ENCODE results near the gene CNIH2. TPM values are rescaled to one million over a fixed set of nuclear protein-coding genes. Genes with fewer than 3 reads are reported as not detected.

CNIH2 gene
- total RNA-seq, 4 donors from 2014 or later = not detected

GRCh38 chr11:66311965-66312548 is 34.1 kb downstream of the CNIH2 start:
- DNase-seq (ENCODE audit: low spot score) (peak; percentile 78), ATAC-seq (ENCODE audit: low FRiP score) (peak; percentile 76)
- TF ChIP-seq, protein P1, sequence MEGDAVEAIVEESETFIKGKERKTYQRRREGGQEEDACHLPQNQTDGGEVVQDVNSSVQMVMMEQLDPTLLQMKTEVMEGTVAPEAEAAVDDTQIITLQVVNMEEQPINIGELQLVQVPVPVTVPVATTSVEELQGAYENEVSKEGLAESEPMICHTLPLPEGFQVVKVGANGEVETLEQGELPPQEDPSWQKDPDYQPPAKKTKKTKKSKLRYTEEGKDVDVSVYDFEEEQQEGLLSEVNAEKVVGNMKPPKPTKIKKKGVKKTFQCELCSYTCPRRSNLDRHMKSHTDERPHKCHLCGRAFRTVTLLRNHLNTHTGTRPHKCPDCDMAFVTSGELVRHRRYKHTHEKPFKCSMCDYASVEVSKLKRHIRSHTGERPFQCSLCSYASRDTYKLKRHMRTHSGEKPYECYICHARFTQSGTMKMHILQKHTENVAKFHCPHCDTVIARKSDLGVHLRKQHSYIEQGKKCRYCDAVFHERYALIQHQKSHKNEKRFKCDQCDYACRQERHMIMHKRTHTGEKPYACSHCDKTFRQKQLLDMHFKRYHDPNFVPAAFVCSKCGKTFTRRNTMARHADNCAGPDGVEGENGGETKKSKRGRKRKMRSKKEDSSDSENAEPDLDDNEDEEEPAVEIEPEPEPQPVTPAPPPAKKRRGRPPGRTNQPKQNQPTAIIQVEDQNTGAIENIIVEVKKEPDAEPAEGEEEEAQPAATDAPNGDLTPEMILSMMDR (IDR thresholded peaks at IDR 0.05) = peak in 2 of 3 donors; percentile 13 to 66

GRCh38 chr11:66312549-66313320 is 34.8 kb downstream of the CNIH2 start:
- TF ChIP-seq, protein P1 (IDR thresholded peaks at IDR 0.05) = no peak
- peak; percentile 95 for ATAC-seq (ENCODE audit: low FRiP score)
- peak; percentile 99 for DNase-seq (ENCODE audit: low spot score)

DNA sequence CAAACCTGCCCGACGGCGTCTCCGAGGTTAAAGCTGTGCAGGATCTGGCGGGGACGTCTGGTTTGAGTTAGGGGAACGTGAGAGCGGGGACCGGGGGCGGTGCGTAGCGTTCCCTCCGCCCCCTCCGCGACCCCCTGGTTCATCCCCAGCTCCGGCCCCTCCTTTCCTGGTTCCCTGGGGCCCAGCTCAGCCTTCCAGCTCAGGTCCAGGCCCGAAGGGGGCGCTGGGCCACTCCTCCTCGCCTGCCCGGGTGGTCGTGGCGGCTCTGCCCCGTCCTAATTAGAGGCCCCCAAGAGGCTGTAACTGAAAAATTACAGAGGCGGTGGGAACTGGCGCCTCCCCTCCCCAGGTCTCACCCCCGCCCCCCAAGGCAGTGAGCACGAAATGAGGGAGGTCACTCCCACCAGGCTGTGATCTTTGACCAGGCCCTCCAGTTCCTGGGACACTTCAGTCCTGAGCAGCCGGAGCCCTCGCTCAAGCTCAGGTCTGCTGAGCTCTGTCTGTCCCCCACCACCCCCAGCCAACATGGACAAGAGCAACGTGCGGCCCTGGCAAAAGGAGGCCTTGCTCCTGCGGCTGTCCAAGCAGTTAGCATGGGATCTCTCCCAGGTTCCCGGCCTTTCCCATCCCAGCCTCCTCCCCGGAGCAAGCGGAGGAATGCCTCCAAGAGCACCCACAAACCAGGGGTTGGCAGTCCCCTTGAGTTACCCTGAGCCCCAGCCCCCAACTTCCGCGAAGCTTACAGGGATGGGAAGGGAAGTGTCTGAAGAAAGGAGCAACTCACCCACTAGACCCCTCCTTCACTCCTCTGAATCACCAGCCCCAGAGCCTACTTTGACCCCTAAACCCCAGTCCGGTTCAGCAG is 35.6 kb downstream of the CNIH2 start:
- DNase-seq (ENCODE audit: low spot score) (no peak), ATAC-seq (ENCODE audit: low FRiP score) (no peak)
- TF ChIP-seq, protein P1 (IDR thresholded peaks at IDR 0.05) = no peak

DNA sequence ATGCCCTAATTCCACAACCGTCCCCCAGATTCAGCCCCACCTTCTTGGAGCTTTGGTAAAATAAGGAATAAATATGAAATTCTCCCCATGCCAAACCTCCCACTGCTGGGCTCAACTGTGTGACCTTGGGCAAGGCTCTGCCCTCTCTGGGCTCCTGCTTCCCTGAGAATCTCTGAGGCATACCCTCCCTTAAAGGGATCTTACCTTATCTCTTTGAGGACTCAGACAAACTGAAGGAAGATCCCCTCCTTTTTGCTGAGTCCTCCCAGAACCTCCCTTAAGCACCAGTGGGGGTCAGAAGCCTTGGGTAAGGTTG is 36.2 kb downstream of the CNIH2 start:
- TF ChIP-seq, protein P1 (IDR thresholded peaks at IDR 0.05) = no peak
- ATAC-seq (ENCODE audit: low FRiP score) = no peak
- no peak for DNase-seq (ENCODE audit: low spot score)

- TF ChIP-seq, protein P1 (IDR thresholded peaks at IDR 0.05) = no peak
- no peak for ATAC-seq (ENCODE audit: low FRiP score)
- DNase-seq (ENCODE audit: low spot score) = no peak
These were observed 36.9 kb downstream of the CNIH2 start for GRCh38 chr11:66314561-66315497.

DNA sequence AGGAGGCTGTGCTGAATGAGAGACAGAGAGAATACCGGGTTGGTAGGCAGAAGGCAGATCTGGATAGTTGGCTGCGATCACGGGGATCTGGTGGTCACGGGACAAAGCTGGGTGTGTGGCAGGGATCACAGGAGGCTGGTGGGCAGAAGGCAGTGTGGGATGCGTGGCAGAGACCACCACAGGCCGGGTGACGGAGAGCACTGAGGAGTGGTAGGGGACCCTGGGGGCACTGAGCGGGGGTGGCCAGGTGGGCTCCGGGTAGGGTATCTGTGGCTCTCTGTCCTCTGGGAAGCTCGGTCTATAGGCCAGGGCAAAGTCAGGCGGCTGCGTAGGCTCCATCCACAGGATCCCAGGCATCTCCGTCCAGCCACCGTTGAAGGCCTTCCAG is 37.5 kb downstream of the CNIH2 start:
- ATAC-seq (ENCODE audit: low FRiP score) = no peak

More for the DNA sequence above, 37.5 kb downstream of the CNIH2 start:
- TF ChIP-seq, protein P1 (IDR thresholded peaks at IDR 0.05) = no peak
- no peak for DNase-seq (ENCODE audit: low spot score)

Measured in omental fat pad (tissue), 4 donors.